Ishikawa (cell line): Measurements from ENCODE around the gene TTC31.

Experiments used
- CEBPB ChIP-seq: IDR thresholded peaks from 2 replicates; pipeline ENCODE4 v1.6.1; 2012
- EP300 ChIP-seq: IDR thresholded peaks from 2 replicates; pipeline ENCODE4 v1.6.1; 2012; ENCODE audit warnings: borderline replicate concordance
- RAD21 ChIP-seq: IDR thresholded peaks from 2 replicates; pipeline ENCODE4 v1.6.1; 2012; ENCODE audit warnings: low read depth
- TF ChIP-seq, protein P1 (sequence below): IDR thresholded peaks from 2 replicates; pipeline ENCODE4 v1.6.1; 2012
- TF ChIP-seq, protein P2 (sequence below): IDR thresholded peaks from 2 replicates; pipeline ENCODE4 v1.6.1; 2012; ENCODE audit warnings: low read depth, mild to moderate bottlenecking

DNA sequence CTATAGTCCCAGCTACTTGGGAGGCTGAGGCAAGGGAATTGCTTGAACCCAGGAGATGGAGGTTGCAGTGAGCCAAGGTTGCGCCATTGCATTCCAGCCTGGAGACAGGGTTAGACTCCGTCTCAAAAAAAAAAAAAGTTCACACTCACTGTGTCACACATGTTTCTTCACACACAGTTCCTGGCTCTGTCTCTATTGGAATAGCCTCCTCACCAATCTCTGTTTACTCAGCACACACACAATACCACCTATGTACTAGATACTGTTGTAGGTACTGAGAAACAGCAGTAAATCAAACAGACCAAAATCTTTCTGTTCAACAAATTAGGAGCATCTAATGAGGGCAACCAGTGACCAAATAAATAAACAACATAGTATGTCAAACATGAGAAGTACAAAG is 3.3 kb downstream of the TTC31 start:
- TF ChIP-seq CEBPB (no peak), RAD21 (no peak), EP300 (no peak)
- TF ChIP-seq, protein P1, sequence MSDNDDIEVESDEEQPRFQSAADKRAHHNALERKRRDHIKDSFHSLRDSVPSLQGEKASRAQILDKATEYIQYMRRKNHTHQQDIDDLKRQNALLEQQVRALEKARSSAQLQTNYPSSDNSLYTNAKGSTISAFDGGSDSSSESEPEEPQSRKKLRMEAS = no peak
- TF ChIP-seq, protein P2, sequence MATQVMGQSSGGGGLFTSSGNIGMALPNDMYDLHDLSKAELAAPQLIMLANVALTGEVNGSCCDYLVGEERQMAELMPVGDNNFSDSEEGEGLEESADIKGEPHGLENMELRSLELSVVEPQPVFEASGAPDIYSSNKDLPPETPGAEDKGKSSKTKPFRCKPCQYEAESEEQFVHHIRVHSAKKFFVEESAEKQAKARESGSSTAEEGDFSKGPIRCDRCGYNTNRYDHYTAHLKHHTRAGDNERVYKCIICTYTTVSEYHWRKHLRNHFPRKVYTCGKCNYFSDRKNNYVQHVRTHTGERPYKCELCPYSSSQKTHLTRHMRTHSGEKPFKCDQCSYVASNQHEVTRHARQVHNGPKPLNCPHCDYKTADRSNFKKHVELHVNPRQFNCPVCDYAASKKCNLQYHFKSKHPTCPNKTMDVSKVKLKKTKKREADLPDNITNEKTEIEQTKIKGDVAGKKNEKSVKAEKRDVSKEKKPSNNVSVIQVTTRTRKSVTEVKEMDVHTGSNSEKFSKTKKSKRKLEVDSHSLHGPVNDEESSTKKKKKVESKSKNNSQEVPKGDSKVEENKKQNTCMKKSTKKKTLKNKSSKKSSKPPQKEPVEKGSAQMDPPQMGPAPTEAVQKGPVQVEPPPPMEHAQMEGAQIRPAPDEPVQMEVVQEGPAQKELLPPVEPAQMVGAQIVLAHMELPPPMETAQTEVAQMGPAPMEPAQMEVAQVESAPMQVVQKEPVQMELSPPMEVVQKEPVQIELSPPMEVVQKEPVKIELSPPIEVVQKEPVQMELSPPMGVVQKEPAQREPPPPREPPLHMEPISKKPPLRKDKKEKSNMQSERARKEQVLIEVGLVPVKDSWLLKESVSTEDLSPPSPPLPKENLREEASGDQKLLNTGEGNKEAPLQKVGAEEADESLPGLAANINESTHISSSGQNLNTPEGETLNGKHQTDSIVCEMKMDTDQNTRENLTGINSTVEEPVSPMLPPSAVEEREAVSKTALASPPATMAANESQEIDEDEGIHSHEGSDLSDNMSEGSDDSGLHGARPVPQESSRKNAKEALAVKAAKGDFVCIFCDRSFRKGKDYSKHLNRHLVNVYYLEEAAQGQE = no peak
